Small intestine (tissue), 7 donors: ENCODE results near the gene ENKUR. TPM values are rescaled to one million over a fixed set of nuclear protein-coding genes. Genes with fewer than 3 reads are reported as not detected.

Source experiments
- DNase-seq, 2 donors: peaks; one replicate each; pipeline versions ENCODE4 v3.0.0 to v3.0.0-alpha.2; 2013
- FAIRE-seq: peaks from 2 replicates; lab custom pipeline; 2012; peaks lifted over from hg19 to GRCh38; lab: Jason Lieb, UNC
- H3K27ac ChIP-seq, 3 donors: one replicate each; pipeline ENCODE4 v1.5.1; 2013; ENCODE audit warnings: low read length in 2 of 3, mild to moderate bottlenecking in 2 of 3, control low read depth in 1 of 3, inconsistent platforms in 1 of 3, low read depth in 1 of 3, moderate library complexity in 1 of 3
- H3K27me3 ChIP-seq, 3 donors: one replicate each; pipeline ENCODE4 v1.6.1; 2013; ENCODE audit warnings: low read length in 3 of 3, inconsistent platforms in 1 of 3; ENCODE audit not compliant: control insufficient read depth in 3 of 3, insufficient read depth in 3 of 3
- H3K36me3 ChIP-seq, 3 donors: one replicate each; pipeline ENCODE4 v1.6.1; 2013; ENCODE audit warnings: low read length in 3 of 3, inconsistent platforms in 1 of 3, low read depth in 1 of 3, mild to moderate bottlenecking in 1 of 3, moderate library complexity in 1 of 3; ENCODE audit not compliant: control insufficient read depth in 3 of 3, insufficient read depth in 2 of 3
- H3K4me1 ChIP-seq, 3 donors: one replicate each; pipeline ENCODE4 v1.6.1; 2013; ENCODE audit warnings: low read length in 2 of 3, inconsistent platforms in 1 of 3, low read depth in 1 of 3, mild to moderate bottlenecking in 1 of 3, moderate library complexity in 1 of 3; ENCODE audit not compliant: control insufficient read depth in 3 of 3, insufficient read depth in 2 of 3
- H3K4me3 ChIP-seq, 3 donors: one replicate each; pipeline ENCODE4 v1.5.1; 2013; ENCODE audit warnings: low read length in 3 of 3, control low read depth in 1 of 3, inconsistent platforms in 1 of 3, low read depth in 1 of 3, mild to moderate bottlenecking in 1 of 3, moderate library complexity in 1 of 3
- H3K9me3 ChIP-seq, 2 donors: one replicate each; pipeline ENCODE4 v1.6.1; 2013; ENCODE audit warnings: low read depth in 1 of 2, low read length in 1 of 2; ENCODE audit not compliant: control insufficient read depth in 2 of 2, insufficient read depth in 1 of 2
- WGBS, 3 donors: extraction: QIAGEN DNeasy Blood & Tissue Kit; methylation state at CpG; one replicate each; pipeline ENCODE4 v1.1.7; 2013; 5-methylcytosine and 5-hydroxymethylcytosine counted together
- polyA plus RNA-seq, 4 donors: library from polyadenylated mRNA; stranded (reverse) in 3 of 4; unstranded in 1 of 4; fragments of 200-250 nt in 3 of 4; fragments of 120-200 nt in 1 of 4; gene quantifications; one replicate each; pipeline versions ENCODE4 v1.2.1 to v1.2.3, GENCODE V29; 2013
- donor health status: healthy with polysubstance abuse.
- donor health status: control.
- donor health status: control.
- donor health status: Bipolar disorder and iron deficiency.
- donor health status: healthy.

ENKUR gene
- polyA plus RNA-seq, 4 donors: 0.10 to 1.9 (median 1.2) TPM

GRCh38 chr10:24992512-24993133, 23.3 kb downstream of the ENKUR start:
- peaks cover 0 to 8% (median 0%) of the 10 kb centered on the region in 3 donors for H3K4me1 ChIP-seq
- H3K4me3 ChIP-seq: no peak overlapping the region
- WGBS, 3 donors: 81 to 92% (median 83%) methylated on average over 3 of the region's 3 CpGs
- DNase-seq (no peak), FAIRE-seq (no peak)
- H3K27me3 ChIP-seq: no peaks in the 10 kb centered on the region
- no peaks in the 10 kb centered on the region for H3K36me3 ChIP-seq
- H3K9me3 ChIP-seq: no peaks in the 10 kb centered on the region
- no peak overlapping the region for H3K27ac ChIP-seq

- FAIRE-seq: no peak
- WGBS, 3 donors: 91 to 95% (median 93%) methylated on average over 13 of the region's 13 CpGs
- H3K27ac ChIP-seq: no peak overlapping the region
These were observed 24.7 kb downstream of the ENKUR start for GRCh38 chr10:24991298-24991697.

GRCh38 chr10:24989867-24990266, 26.1 kb downstream of the ENKUR start:
- H3K9me3 ChIP-seq: no peaks in the 10 kb centered on the region
- H3K4me3 ChIP-seq: no peak overlapping the region
- 19 to 31% (median 31%) methylated on average over 1 of the region's 1 CpG for WGBS, 3 donors
- no peaks in the 10 kb centered on the region for H3K27me3 ChIP-seq
- no peak for DNase-seq
- peaks cover 0 to 8% (median 0%) of the 10 kb centered on the region in 3 donors for H3K4me1 ChIP-seq
- no peak overlapping the region for H3K27ac ChIP-seq
- peaks cover 0 to 2% (median 0%) of the 10 kb centered on the region in 3 donors for H3K36me3 ChIP-seq
- FAIRE-seq: no peak

More at GRCh38 chr10:24991298-24991697, 24.7 kb downstream of the ENKUR start:
- Histone ChIP-seq H3K4me3 (no peak overlapping the region), H3K4me1 (peaks cover 0 to 8% (median 0%) of the 10 kb centered on the region in 3 donors), H3K36me3 (peaks cover 0 to 2% (median 0%) of the 10 kb centered on the region in 3 donors), H3K9me3 (no peaks in the 10 kb centered on the region), H3K27me3 (no peaks in the 10 kb centered on the region)
- no peak for DNase-seq

GRCh38 chr10:24988831-24989640, 26.9 kb downstream of the ENKUR start:
- peaks cover 0 to 2% (median 0%) of the 10 kb centered on the region in 3 donors for H3K36me3 ChIP-seq
- no peak overlapping the region for H3K4me3 ChIP-seq
- DNase-seq: no peak
- no peak overlapping the region for H3K27ac ChIP-seq
- H3K9me3 ChIP-seq: no peaks in the 10 kb centered on the region
- peaks cover 0 to 8% (median 0%) of the 10 kb centered on the region in 3 donors for H3K4me1 ChIP-seq
- no peaks in the 10 kb centered on the region for H3K27me3 ChIP-seq
- WGBS, 3 donors: 69 to 86% (median 85%) methylated on average over 12 of the region's 12 CpGs
- no peak for FAIRE-seq

- no peaks in the 10 kb centered on the region for H3K4me1 ChIP-seq
- no peak overlapping the region for H3K27ac ChIP-seq
- WGBS, 3 donors: 50 to 85% (median 64%) methylated on average over 3 of the region's 3 CpGs
- no peak overlapping the region for H3K4me3 ChIP-seq
- peaks cover 0 to 2% (median 0%) of the 10 kb centered on the region in 3 donors for H3K36me3 ChIP-seq
- FAIRE-seq (no peak), DNase-seq (no peak)
- H3K27me3 ChIP-seq: no peaks in the 10 kb centered on the region
- no peaks in the 10 kb centered on the region for H3K9me3 ChIP-seq
These were observed 31.1 kb downstream of the ENKUR start for GRCh38 chr10:24984906-24985305.

GRCh38 chr10:24983946-24984345, 32.0 kb downstream of the ENKUR start:
- H3K27ac ChIP-seq: no peak overlapping the region
- H3K4me3 ChIP-seq: no peak overlapping the region
- no peak for DNase-seq
- H3K27me3 ChIP-seq: no peaks in the 10 kb centered on the region
- H3K4me1 ChIP-seq: no peaks in the 10 kb centered on the region
- H3K9me3 ChIP-seq: no peaks in the 10 kb centered on the region
- no peak for FAIRE-seq
- peaks cover 0 to 2% (median 0%) of the 10 kb centered on the region in 3 donors for H3K36me3 ChIP-seq
- 86 to 92% (median 90%) methylated on average over 3 of the region's 3 CpGs for WGBS, 3 donors

- no peaks in the 10 kb centered on the region for H3K4me1 ChIP-seq
- H3K27ac ChIP-seq: no peak overlapping the region
- H3K27me3 ChIP-seq: no peaks in the 10 kb centered on the region
- H3K36me3 ChIP-seq: peaks cover 0 to 2% (median 0%) of the 10 kb centered on the region in 3 donors
- DNase-seq (no peak), FAIRE-seq (no peak)
- 94 to 99% (median 97%) methylated on average over 4 of the region's 4 CpGs for WGBS, 3 donors
- no peak overlapping the region for H3K4me3 ChIP-seq
- H3K9me3 ChIP-seq: no peaks in the 10 kb centered on the region
These were observed 32.8 kb downstream of the ENKUR start for GRCh38 chr10:24983130-24983529.

GRCh38 chr10:24982319-24983112, 33.4 kb downstream of the ENKUR start:
- peaks cover 0 to 2% (median 0%) of the 10 kb centered on the region in 3 donors for H3K36me3 ChIP-seq
- H3K4me1 ChIP-seq: no peaks in the 10 kb centered on the region
- H3K27ac ChIP-seq: no peak overlapping the region
- no peak overlapping the region for H3K4me3 ChIP-seq
- no peaks in the 10 kb centered on the region for H3K9me3 ChIP-seq
- DNase-seq (no peak), FAIRE-seq (no peak)
- H3K27me3 ChIP-seq: no peaks in the 10 kb centered on the region
- 89 to 94% (median 93%) methylated on average over 1 of the region's 1 CpG for WGBS, 3 donors
